C4-2B (cell line): ENCODE results near the gene CLDN2.

Source experiments
- H3K27ac ChIP-seq: fragments of 450-650 bp; 2 replicates; pipeline ENCODE4 v1.5.1; 2017
- CTCF ChIP-seq: fragments of 450-650 bp; conservative IDR thresholded peaks from 2 replicates; pipeline ENCODE4 v1.5.1; 2017; ENCODE audit warnings: mild to moderate bottlenecking
- ZFX ChIP-seq: fragments of 450-650 bp; IDR thresholded peaks from 2 replicates; pipeline ENCODE4 v1.6.1; 2017

The CLDN2 gene

GRCh38 chrX:106933538-106933961, 13.3 kb downstream of the CLDN2 start:
- no peak overlapping the region for H3K27ac ChIP-seq
- no peak for TF ChIP-seq CTCF
- TF ChIP-seq ZFX: no peak

GRCh38 chrX:106935175-106935574, 15.0 kb downstream of the CLDN2 start:
- H3K27ac ChIP-seq: no peak overlapping the region
- TF ChIP-seq ZFX: no peak
- no peak for TF ChIP-seq CTCF

GRCh38 chrX:106936246-106936645, 16.0 kb downstream of the CLDN2 start:
- no peak overlapping the region for H3K27ac ChIP-seq
- TF ChIP-seq CTCF (no peak), ZFX (no peak)

- H3K27ac ChIP-seq: no peak overlapping the region
- TF ChIP-seq CTCF (no peak), ZFX (no peak)
Observed at GRCh38 chrX:106939566-106939965, 19.4 kb downstream of the CLDN2 start.

- TF ChIP-seq CTCF: no peak
- no peak for TF ChIP-seq ZFX
- no peak overlapping the region for H3K27ac ChIP-seq
Observed at GRCh38 chrX:106940068-106940467, 19.9 kb downstream of the CLDN2 start.

- H3K27ac ChIP-seq: no peak overlapping the region
- no peak for TF ChIP-seq ZFX
- no peak for TF ChIP-seq CTCF
Observed at GRCh38 chrX:106946464-106946863, 26.3 kb downstream of the CLDN2 start.

- TF ChIP-seq CTCF: no peak
- TF ChIP-seq ZFX: no peak
Observed at GRCh38 chrX:106948641-106949040, 28.4 kb downstream of the CLDN2 start.

More at GRCh38 chrX:106948641-106949040, 28.4 kb downstream of the CLDN2 start:
- no peak overlapping the region for H3K27ac ChIP-seq
